ENCODE measurements around the gene HOXB7.

HOXB7 gene

GRCh38 chr17:48608494-48608834 is 2.4 kb downstream of the HOXB7 start:
- DNase-seq = no peak

GRCh38 chr17:48606892-48607614 is 3.8 kb downstream of the HOXB7 start:
- DNase-seq = no peak

GRCh38 chr17:48605991-48606891 is 4.6 kb downstream of the HOXB7 start:
- DNase-seq = no peak

GRCh38 chr17:48605409-48605919 is 5.4 kb downstream of the HOXB7 start:
- no peak for DNase-seq

GRCh38 chr17:48604770-48605329 is 6.0 kb downstream of the HOXB7 start, which contains the start of gene HOXB6:
TSS of gene HOXB6 (minus strand) at chr17:48604986. CDS start at chr17:48598150, 6,836 bp downstream.
- no peak for DNase-seq

- DNase-seq = no peak
Observed at GRCh38 chr17:48603959-48604769, 6.7 kb downstream of the HOXB7 start.

GRCh38 chr17:48601539-48602425 is 9.0 kb downstream of the HOXB7 start:
- no peak for DNase-seq

GRCh38 chr17:48601207-48601538 is 9.6 kb downstream of the HOXB7 start:
- no peak for DNase-seq

- DNase-seq = no peak
Observed at GRCh38 chr17:48600244-48601098, 10.3 kb downstream of the HOXB7 start.

GRCh38 chr17:48599354-48599753 is 11.5 kb downstream of the HOXB7 start:
- DNase-seq = no peak

GRCh38 chr17:48598736-48599135 is 12.1 kb downstream of the HOXB7 start:
- DNase-seq = no peak

GRCh38 chr17:48597778-48598631 is 12.8 kb downstream of the HOXB7 start:
- DNase-seq = peak in 2 of 3 experiments; percentile 82

- DNase-seq = no peak
Observed at GRCh38 chr17:48597528-48597777, 13.4 kb downstream of the HOXB7 start.

GRCh38 chr17:48596735-48597527 is 13.9 kb downstream of the HOXB7 start:
- peak; percentile 64 to 89 (median 67) for DNase-seq

GRCh38 chr17:48596000-48596734 is 14.7 kb downstream of the HOXB7 start:
- DNase-seq = peak in 2 of 3 experiments; percentile 59 to 67

GRCh38 chr17:48595278-48595999 is 15.4 kb downstream of the HOXB7 start:
- DNase-seq = no peak

- no peak for DNase-seq
Observed at GRCh38 chr17:48594538-48595277, 16.1 kb downstream of the HOXB7 start.
